ENCODE measurements around the gene ANGPTL8. TPM values are rescaled to one million over a fixed set of nuclear protein-coding genes. Genes with fewer than 3 reads are reported as not detected.

The ANGPTL8 gene
- total and polyA plus RNA-seq, 2 of the 13 experiments (the other 11 are each of a cell fraction or from before 2014, with no cell fraction given): 27.3 to 243 TPM

DNA sequence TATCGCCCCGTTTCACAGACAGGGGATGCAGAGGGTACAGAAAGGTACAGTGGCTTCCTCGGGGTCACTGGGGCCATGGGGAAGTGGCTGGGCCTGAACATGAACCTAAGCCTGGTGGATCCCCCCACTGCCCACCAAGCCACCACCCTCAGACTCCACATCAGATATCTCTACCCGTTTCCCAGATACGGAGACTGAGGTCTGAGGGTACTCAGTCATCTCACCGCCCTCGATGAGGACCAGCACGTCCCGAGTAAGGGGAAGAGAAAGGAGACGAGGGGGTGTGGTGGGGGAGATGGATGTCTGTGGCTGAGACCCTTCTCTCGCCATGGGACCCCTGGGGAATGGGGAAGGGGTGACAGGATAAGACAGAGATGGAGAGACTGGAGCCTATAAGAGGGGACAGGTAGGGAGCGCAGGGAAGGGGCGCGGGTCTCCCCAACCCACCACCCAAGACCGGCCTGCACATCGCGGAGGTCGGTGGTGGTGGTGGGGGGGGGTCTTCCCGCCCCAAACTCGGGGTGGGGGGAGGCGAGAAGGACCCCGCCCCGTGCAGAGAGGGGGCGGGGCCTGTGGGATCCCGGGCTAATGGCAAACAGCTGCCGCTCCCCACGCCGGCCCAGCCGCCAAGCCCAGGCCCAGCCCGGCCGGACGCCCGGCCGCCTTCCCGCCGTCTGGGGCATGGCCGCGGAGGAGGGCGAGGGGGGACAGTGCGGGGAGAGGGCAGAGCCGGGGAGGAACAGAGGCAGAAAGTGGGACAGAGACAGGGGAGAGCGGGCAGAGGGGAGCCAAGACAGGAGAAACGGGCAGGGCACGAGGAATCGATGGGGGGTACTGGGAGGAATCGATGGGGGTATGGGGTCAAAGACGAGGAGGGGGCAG lies 42.8 kb upstream of the ANGPTL8 start:
- POLR2A ChIA-PET: interaction anchor here (0.6 to 1.8 kb wide), 3 partner anchors 53 to 67 kb away, joined by 3 to 5 read pairs (median 4); no protein-coding TSS in a partner anchor
- Histone ChIP-seq H3K36me3 (replicated peaks in 1 of 2; ENCODE audit: control insufficient read depth in 1 of 2, insufficient read depth in 2 of 2, low read length in 2 of 2) (peaks cover 0 to 14% of the 10 kb centered on the region in 2 experiments; a peak in 1 of 5 replicates), H3K4me3 (replicated peaks in 1 of 3; ENCODE audit: insufficient read depth in 1 of 3, low read depth in 2 of 3, low read length in 3 of 3) (peak overlapping the region; percentile 72 to 89 (median 83)), H3K4me2 (ENCODE audit: low read depth, low read length) (peak overlapping the region; percentile 96), H3K27ac (ENCODE audit: extremely low read length, insufficient read depth, low read length) (peak overlapping the region; percentile 48), H3K27me3 (ENCODE audit: control insufficient read depth in 1 of 2, insufficient read depth in 2 of 2, low read length in 2 of 2) (no peaks in the 10 kb centered on the region; a peak in 1 of 5 replicates), H3K9ac (ENCODE audit: insufficient read depth, low read depth, low read length) (peak overlapping the region; percentile 79), H2AFZ (ENCODE audit: low read length) (no peak overlapping the region), H3K4me1 (ENCODE audit: insufficient read depth, low read length) (peaks cover 21% of the 10 kb centered on the region), H3K9me3 (ENCODE audit: low read length) (no peaks in the 10 kb centered on the region), H3K79me2 (ENCODE audit: insufficient read depth, low read length) (no peaks in the 10 kb centered on the region), H4K20me1 (ENCODE audit: insufficient read depth, low read length) (no peaks in the 10 kb centered on the region)
- FAIRE-seq: no peak
- intact Hi-C loops (cut with micrococcal nuclease; ENCODE audit: unreplicated experiment): no loop called here
- no TSS peak for BruUV-seq (replicated peaks)
- peak; percentile 23 for ATAC-seq
- DNase-seq (ENCODE audit: low spot score): no peak
- CTCF ChIA-PET (ENCODE audit: low intra/inter-chr PET ratio, low total read pairs): no interaction called here
- in situ Hi-C loops (cut with HindIII; ENCODE audit: extremely low pct_ligation_motif_present, low pct_unique_long_range_greater_than_20kb): loop anchor here (5.0 kb wide), 1 partner anchor 39 kb away; the partner anchor contains the start of gene SPC24
- WGBS (ENCODE audit: low lambda C conversion rate): 31% methylated on average over 36 of the region's 47 CpGs
- TF ChIP-seq ZNF383 (CRISPR knock-in tag; IDR thresholded peaks at IDR 0.05; ENCODE audit: borderline replicate concordance): no peak
- TF ChIP-seq, protein P1, sequence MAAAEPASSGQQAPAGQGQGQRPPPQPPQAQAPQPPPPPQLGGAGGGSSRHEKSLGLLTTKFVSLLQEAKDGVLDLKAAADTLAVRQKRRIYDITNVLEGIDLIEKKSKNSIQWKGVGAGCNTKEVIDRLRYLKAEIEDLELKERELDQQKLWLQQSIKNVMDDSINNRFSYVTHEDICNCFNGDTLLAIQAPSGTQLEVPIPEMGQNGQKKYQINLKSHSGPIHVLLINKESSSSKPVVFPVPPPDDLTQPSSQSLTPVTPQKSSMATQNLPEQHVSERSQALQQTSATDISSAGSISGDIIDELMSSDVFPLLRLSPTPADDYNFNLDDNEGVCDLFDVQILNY (CRISPR knock-in tag; conservative IDR thresholded peaks at IDR 0.05): 0 out of 2 replicates have a peak, but pooled peaks have one; percentile 2
- TF ChIP-seq MXI1 (IDR thresholded peaks at IDR 0.05; ENCODE audit: borderline replicate concordance, low read depth, low read length): 0 out of 3 replicates have a peak, but pooled peaks have one; percentile 21
- TF ChIP-seq, protein P2, sequence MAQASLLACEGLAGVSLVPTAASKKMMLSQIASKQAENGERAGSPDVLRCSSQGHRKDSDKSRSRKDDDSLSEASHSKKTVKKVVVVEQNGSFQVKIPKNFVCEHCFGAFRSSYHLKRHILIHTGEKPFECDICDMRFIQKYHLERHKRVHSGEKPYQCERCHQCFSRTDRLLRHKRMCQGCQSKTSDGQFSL (CRISPR knock-in tag; IDR thresholded peaks at IDR 0.05): 0 out of 2 replicates have a peak, but pooled peaks have one; percentile 11
- TF ChIP-seq, protein P3, sequence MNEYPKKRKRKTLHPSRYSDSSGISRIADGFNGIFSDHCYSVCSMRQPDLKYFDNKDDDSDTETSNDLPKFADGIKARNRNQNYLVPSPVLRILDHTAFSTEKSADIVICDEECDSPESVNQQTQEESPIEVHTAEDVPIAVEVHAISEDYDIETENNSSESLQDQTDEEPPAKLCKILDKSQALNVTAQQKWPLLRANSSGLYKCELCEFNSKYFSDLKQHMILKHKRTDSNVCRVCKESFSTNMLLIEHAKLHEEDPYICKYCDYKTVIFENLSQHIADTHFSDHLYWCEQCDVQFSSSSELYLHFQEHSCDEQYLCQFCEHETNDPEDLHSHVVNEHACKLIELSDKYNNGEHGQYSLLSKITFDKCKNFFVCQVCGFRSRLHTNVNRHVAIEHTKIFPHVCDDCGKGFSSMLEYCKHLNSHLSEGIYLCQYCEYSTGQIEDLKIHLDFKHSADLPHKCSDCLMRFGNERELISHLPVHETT (CRISPR knock-in tag; conservative IDR thresholded peaks at IDR 0.05): 0 out of 2 replicates have a peak, but pooled peaks have one; percentile 10
- TF ChIP-seq ZNF563 (CRISPR knock-in tag; IDR thresholded peaks at IDR 0.05): 0 out of 2 replicates have a peak, but pooled peaks have one; percentile 32
- TF ChIP-seq KLF11 (CRISPR knock-in tag; IDR thresholded peaks at IDR 0.05): no peak
- TF ChIP-seq ZNF629 (CRISPR knock-in tag; conservative IDR thresholded peaks at IDR 0.05): peak; percentile 93
- peak; percentile 25; the same call in 1 of the 2 replicates for TF ChIP-seq ATF7-NPFF (CRISPR knock-in tag; IDR thresholded peaks at IDR 0.05; ENCODE audit: low read depth)
- TF ChIP-seq, protein P4, sequence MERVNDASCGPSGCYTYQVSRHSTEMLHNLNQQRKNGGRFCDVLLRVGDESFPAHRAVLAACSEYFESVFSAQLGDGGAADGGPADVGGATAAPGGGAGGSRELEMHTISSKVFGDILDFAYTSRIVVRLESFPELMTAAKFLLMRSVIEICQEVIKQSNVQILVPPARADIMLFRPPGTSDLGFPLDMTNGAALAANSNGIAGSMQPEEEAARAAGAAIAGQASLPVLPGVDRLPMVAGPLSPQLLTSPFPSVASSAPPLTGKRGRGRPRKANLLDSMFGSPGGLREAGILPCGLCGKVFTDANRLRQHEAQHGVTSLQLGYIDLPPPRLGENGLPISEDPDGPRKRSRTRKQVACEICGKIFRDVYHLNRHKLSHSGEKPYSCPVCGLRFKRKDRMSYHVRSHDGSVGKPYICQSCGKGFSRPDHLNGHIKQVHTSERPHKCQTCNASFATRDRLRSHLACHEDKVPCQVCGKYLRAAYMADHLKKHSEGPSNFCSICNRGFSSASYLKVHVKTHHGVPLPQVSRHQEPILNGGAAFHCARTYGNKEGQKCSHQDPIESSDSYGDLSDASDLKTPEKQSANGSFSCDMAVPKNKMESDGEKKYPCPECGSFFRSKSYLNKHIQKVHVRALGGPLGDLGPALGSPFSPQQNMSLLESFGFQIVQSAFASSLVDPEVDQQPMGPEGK (CRISPR knock-in tag; IDR thresholded peaks at IDR 0.05): peak; percentile 54
- TF ChIP-seq AGO2 (optimal IDR thresholded peaks at IDR 0.05; ENCODE audit: low read depth, low read length): peak; percentile 11
- peak; percentile 60; the same call in 1 of the 2 replicates for TF ChIP-seq ZMYM3 (CRISPR knock-in tag; IDR thresholded peaks at IDR 0.05)
- no peak for TF ChIP-seq ZNF20 (CRISPR knock-in tag; IDR thresholded peaks at IDR 0.05)
- TF ChIP-seq HNRNPK (IDR thresholded peaks at IDR 0.05; ENCODE audit: low read depth, low read length, poor library complexity, severe bottlenecking): peak; percentile 58
- TF ChIP-seq ZBTB38 (CRISPR knock-in tag; IDR thresholded peaks at IDR 0.05): 0 out of 2 replicates have a peak, but pooled peaks have one; percentile 1

All from HepG2 (cell line).